Lung (tissue), 12 donors: ENCODE data around the gene ANTXR1. TPM values are rescaled to one million over a fixed set of nuclear protein-coding genes. Genes with fewer than 3 reads are reported as not detected.

Experiments
- ATAC-seq: fragments of 200-7000 bp; cut with Tn5 transposase; one replicate; pipeline ENCODE4 v1.9.1; 2020; ENCODE audit warnings: moderate number of reproducible peaks; ENCODE audit not compliant: insufficient read depth, low FRiP score
- DNase-seq, 3 donors: peaks; one replicate each; pipeline ENCODE4 v3.0.0-alpha.2; 2013 to 2017
- H3K27ac ChIP-seq, 2 donors: one replicate each; pipeline ENCODE4 v1.5.1; 2013; ENCODE audit warnings: mild to moderate bottlenecking in 2 of 2, moderate library complexity in 2 of 2, control low read depth in 1 of 2, inconsistent platforms in 1 of 2, low read depth in 1 of 2, low read length in 1 of 2
- H3K27me3 ChIP-seq, 3 donors: one replicate each; pipeline ENCODE4 v1.5.1; 2013; ENCODE audit warnings: low read length in 2 of 3; ENCODE audit not compliant: control insufficient read depth in 3 of 3, insufficient read depth in 3 of 3
- H3K36me3 ChIP-seq, 4 donors: one replicate each; pipeline ENCODE4 v1.5.1; 2013; ENCODE audit warnings: low read length in 4 of 4, mild to moderate bottlenecking in 1 of 4, moderate library complexity in 1 of 4; ENCODE audit not compliant: control insufficient read depth in 4 of 4, insufficient read depth in 4 of 4
- H3K4me1 ChIP-seq, 5 donors: one replicate each; pipeline ENCODE4 v1.5.1; 2013; ENCODE audit warnings: low read length in 5 of 5, mild to moderate bottlenecking in 2 of 5, moderate library complexity in 1 of 5; ENCODE audit not compliant: control insufficient read depth in 5 of 5, insufficient read depth in 5 of 5
- H3K4me3 ChIP-seq: one replicate; pipeline ENCODE4 v1.5.1; 2013; ENCODE audit warnings: mild to moderate bottlenecking, control low read depth, moderate library complexity
- H3K9ac ChIP-seq, 2 donors: one replicate each; pipeline ENCODE4 v1.5.1; 2013; ENCODE audit warnings: low read length in 2 of 2, control low read depth in 1 of 2; ENCODE audit not compliant: insufficient read depth in 1 of 2
- H3K9me3 ChIP-seq, 4 donors: one replicate each; pipeline ENCODE4 v1.5.1; 2013; ENCODE audit warnings: low read length in 3 of 4, mild to moderate bottlenecking in 1 of 4, moderate library complexity in 1 of 4; ENCODE audit not compliant: control insufficient read depth in 4 of 4, insufficient read depth in 3 of 4
- WGBS, 2 donors: extraction: QIAGEN DNeasy Blood & Tissue Kit; methylation state at CpG; one replicate each; pipeline ENCODE4 v1.1.7; 2013; 5-methylcytosine and 5-hydroxymethylcytosine counted together
- polyA plus RNA-seq, 2 donors: library from polyadenylated mRNA; stranded (reverse); fragments of 200-250 nt; gene quantifications; one replicate each; pipeline ENCODE4 v1.2.1, GENCODE V29; 2013
- total RNA-seq, 2 donors: library from RNA; depleted of rRNA in 1 of 2; stranded (reverse); fragments of >200 nt in 1 of 2; gene quantifications; one replicate each; pipeline ENCODE4 v1.2.1, GENCODE V29; 2014 to 2021
- TF ChIP-seq, protein P1 (sequence below): IDR thresholded peaks from 2 replicates; pipeline ENCODE4 v1.5.1; 2012; ENCODE audit warnings: mild to moderate bottlenecking; ENCODE audit errors: control extremely low read depth, extremely low read depth
- donor health status: control.
- donor health status: control.
- donor health status: Bipolar disorder and iron deficiency.
- donor health status: healthy.
- donor health status: DM: yes; HTN: yes; CAD: no.

Gene ANTXR1
- total and polyA plus RNA-seq, 4 donors, result 13.4 to 81.0 (median 34.8) TPM

DNA sequence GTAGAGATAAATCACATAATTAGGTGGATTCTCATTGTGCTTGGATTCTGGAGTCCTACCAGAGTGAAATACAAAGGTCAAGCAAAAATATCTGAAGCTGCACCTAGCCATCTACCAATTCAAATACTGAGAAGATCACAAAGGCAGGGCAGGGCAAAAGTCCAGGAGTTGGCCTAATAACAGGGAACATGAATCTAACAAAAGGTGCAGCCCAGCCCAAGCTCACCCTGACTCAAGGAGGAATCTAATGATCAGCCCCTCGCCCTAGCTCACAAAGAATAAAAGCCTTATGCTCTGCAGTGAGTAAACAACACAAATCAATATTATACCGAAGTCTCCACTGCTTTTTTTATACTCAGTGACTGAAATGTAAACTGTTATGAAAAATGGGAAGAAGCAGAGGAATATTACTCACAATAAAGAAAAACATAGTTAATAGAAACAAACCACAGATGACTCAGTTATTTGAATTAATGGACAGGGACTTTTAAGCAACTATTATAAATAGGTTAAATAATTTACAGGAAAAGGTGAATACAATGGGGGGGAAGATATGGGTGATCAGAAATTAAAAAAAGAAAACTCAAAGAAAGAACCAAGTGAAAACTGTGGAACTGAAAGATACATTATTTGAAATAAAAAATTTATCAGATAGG lies 49.5 kb downstream of the ANTXR1 start:
- no peaks in the 10 kb centered on the region for H3K27me3 ChIP-seq
- peaks cover 0 to 15% (median under 1%) of the 10 kb centered on the region in 5 donors for H3K4me1 ChIP-seq
- H3K9me3 ChIP-seq, result no peaks in the 10 kb centered on the region
- no peak overlapping the region for H3K27ac ChIP-seq
- TF ChIP-seq, protein P1, sequence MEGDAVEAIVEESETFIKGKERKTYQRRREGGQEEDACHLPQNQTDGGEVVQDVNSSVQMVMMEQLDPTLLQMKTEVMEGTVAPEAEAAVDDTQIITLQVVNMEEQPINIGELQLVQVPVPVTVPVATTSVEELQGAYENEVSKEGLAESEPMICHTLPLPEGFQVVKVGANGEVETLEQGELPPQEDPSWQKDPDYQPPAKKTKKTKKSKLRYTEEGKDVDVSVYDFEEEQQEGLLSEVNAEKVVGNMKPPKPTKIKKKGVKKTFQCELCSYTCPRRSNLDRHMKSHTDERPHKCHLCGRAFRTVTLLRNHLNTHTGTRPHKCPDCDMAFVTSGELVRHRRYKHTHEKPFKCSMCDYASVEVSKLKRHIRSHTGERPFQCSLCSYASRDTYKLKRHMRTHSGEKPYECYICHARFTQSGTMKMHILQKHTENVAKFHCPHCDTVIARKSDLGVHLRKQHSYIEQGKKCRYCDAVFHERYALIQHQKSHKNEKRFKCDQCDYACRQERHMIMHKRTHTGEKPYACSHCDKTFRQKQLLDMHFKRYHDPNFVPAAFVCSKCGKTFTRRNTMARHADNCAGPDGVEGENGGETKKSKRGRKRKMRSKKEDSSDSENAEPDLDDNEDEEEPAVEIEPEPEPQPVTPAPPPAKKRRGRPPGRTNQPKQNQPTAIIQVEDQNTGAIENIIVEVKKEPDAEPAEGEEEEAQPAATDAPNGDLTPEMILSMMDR, result no peak
- H3K36me3 ChIP-seq, result peaks cover 0 to 19% (median 6%) of the 10 kb centered on the region in 4 donors
- no peak for DNase-seq
- H3K4me3 ChIP-seq, result no peak overlapping the region
- no peak for ATAC-seq
- H3K9ac ChIP-seq, result no peak overlapping the region
- WGBS, 2 donors, result 58 to 80% methylated on average over 2 of the region's 2 CpGs

DNA sequence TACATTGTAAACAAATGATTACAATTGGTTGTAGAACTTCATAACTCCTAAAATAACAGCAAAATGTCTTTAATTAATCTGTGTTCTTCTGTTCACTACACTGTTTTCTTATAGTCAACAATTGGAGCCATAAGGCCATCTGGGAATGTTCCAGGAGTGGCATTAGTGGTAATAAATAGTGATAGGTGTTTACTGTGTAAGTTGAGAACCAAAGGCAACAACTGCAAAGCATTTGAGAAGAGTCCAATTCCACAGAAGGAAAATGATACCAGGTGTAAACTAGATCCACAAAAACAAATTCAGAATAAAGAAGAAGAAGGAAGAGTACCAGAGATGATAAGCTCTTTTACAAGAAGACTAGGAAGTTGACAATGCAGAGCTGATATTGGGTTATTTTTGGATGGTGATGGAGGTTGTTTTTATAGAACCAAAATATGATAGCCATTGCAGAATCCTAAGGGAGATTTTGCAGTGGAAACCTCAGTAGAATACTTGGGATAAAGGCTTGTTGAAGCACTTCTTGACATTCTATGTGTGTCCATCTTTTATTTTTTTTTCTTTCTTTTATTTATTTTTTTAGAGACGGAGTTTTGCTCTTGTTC lies 52.9 kb downstream of the ANTXR1 start:
- 79 to 100% methylated on average over 1 of the region's 1 CpG for WGBS, 2 donors
- Histone ChIP-seq H3K36me3 (peaks cover 0 to 10% (median 0%) of the 10 kb centered on the region in 4 donors), H3K9ac (no peak overlapping the region), H3K27ac (no peak overlapping the region), H3K27me3 (no peaks in the 10 kb centered on the region), H3K4me1 (peaks cover 0 to 10% (median 3%) of the 10 kb centered on the region in 5 donors), H3K4me3 (no peak overlapping the region), H3K9me3 (no peaks in the 10 kb centered on the region)
- no peak for DNase-seq
- TF ChIP-seq, protein P1, result no peak
- ATAC-seq, result no peak

DNA sequence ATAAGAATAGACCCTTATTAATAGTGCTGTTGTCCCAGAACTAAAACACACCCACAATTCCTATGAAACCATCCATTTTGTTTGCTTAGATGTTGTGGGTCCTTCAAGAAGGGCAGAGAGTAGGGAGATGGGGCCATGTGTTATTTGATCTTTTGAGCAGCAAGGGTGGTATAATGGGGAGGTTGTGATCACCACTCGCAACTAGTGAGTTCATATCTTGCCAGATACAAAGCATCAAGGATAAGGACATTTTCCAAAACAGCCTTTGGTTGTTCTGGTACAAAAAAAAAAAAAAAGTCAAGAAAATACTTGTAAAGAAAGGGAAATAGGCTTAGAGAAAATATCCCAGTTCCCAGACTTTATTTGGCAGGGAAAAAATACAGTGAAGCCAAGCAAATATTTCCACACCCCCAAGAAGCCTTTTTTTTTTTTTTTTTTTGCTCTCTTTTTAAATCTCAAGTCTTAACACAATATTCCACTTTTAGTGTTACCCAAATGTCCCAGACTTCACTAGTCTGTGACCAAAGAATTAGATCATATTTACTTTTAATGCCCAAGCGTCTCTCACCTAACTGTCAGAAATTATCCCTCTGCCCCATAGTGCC lies 54.1 kb downstream of the ANTXR1 start:
- H3K4me3 ChIP-seq, result no peak overlapping the region
- no peaks in the 10 kb centered on the region for H3K9me3 ChIP-seq
- TF ChIP-seq, protein P1, result no peak
- peaks cover 0 to 15% (median 0%) of the 10 kb centered on the region in 4 donors for H3K36me3 ChIP-seq
- H3K9ac ChIP-seq, result no peak overlapping the region
- H3K27me3 ChIP-seq, result no peaks in the 10 kb centered on the region
- WGBS, 2 donors, result 83 to 92% methylated on average over 2 of the region's 2 CpGs
- DNase-seq (peak in 1 of 3 donors; percentile 65), ATAC-seq (no peak)
- H3K4me1 ChIP-seq, result peaks cover 0 to 8% (median 3%) of the 10 kb centered on the region in 5 donors
- no peak overlapping the region for H3K27ac ChIP-seq
